ENCODE data around the gene SLC27A3.
"Not testable (repeated sequence)": the region's sequence is repeated elsewhere in the genome, so short reads cannot be mapped to it uniquely, and the experiment has no call there.

The SLC27A3 gene

GRCh38 chr1:153764310-153764709 lies 10.9 kb upstream of the SLC27A3 start:
- DNase-seq: no peak

- not testable (repeated sequence) for DNase-seq
Measured at GRCh38 chr1:153766663-153767062, 8.5 kb upstream of the SLC27A3 start.

- no peak for DNase-seq
Measured at GRCh38 chr1:153767519-153767918, 7.7 kb upstream of the SLC27A3 start.

- no peak for DNase-seq
Measured at GRCh38 chr1:153768316-153769181, 6.7 kb upstream of the SLC27A3 start.

GRCh38 chr1:153769221-153769620 lies 6.0 kb upstream of the SLC27A3 start:
- no peak for DNase-seq

GRCh38 chr1:153770797-153771196 lies 4.4 kb upstream of the SLC27A3 start:
- no peak for DNase-seq

GRCh38 chr1:153771261-153771660 lies 3.9 kb upstream of the SLC27A3 start:
- no peak for DNase-seq

- DNase-seq: no peak
Measured at GRCh38 chr1:153771841-153772593, 3.2 kb upstream of the SLC27A3 start.

GRCh38 chr1:153773096-153773921 lies 1.9 kb upstream of the SLC27A3 start:
- no peak for DNase-seq

GRCh38 chr1:153774026-153774595 lies 1.1 kb upstream of the SLC27A3 start:
- no peak for DNase-seq

GRCh38 chr1:153775458-153776327 lies 486 bp downstream of the SLC27A3 start:
- peak; percentile 67 for DNase-seq

GRCh38 chr1:153776352-153776751 lies 1.1 kb downstream of the SLC27A3 start:
- DNase-seq: no peak

- no peak for DNase-seq
Measured at GRCh38 chr1:153776845-153777370, 1.7 kb downstream of the SLC27A3 start.

- no peak for DNase-seq
Measured at GRCh38 chr1:153777648-153778047, 2.4 kb downstream of the SLC27A3 start.

- no peak for DNase-seq
Measured at GRCh38 chr1:153778051-153778823, 3.0 kb downstream of the SLC27A3 start.

- DNase-seq: no peak
Measured at GRCh38 chr1:153778824-153779519, 3.8 kb downstream of the SLC27A3 start.

GRCh38 chr1:153779781-153780541 lies 4.8 kb downstream of the SLC27A3 start:
- DNase-seq: no peak

- DNase-seq: no peak
Measured at GRCh38 chr1:153780551-153780950, 5.3 kb downstream of the SLC27A3 start.

GRCh38 chr1:153782648-153783047 lies 7.4 kb downstream of the SLC27A3 start:
- not testable (repeated sequence) for DNase-seq

Data from CD4-positive, alpha-beta T cell treated with Interleukin-21 for 1 hour (primary cell).